ENCODE results near the gene CCDC68. TPM values are rescaled to one million over a fixed set of nuclear protein-coding genes. Genes with fewer than 3 reads are reported as not detected.

CCDC68 gene
- total and polyA plus RNA-seq, 4 donors = 3.3 to 38.6 (median 9.1) TPM

GRCh38 chr18:54928236-54928635 lies 31.0 kb downstream of the CCDC68 start:
- no peak for DNase-seq (ENCODE audit: low read depth in 4 of 6, low spot score in 6 of 6)
- H3K27ac ChIP-seq (ENCODE audit: low read depth, low read length) = no peak overlapping the region
- no peaks in the 10 kb centered on the region for H3K9me3 ChIP-seq (ENCODE audit: control insufficient read depth, insufficient read depth, low read length)
- H3K36me3 ChIP-seq (ENCODE audit: control insufficient read depth, insufficient read depth, low read length) = no peaks in the 10 kb centered on the region
- no peak overlapping the region for H3K4me3 ChIP-seq (ENCODE audit: low read depth, low read length)
- no CpG with 5 or more reads among the region's 2 CpGs for WGBS (ENCODE audit: insufficient coverage)
- H3K27me3 ChIP-seq (ENCODE audit: control insufficient read depth, insufficient read depth, low read length) = no peaks in the 10 kb centered on the region
- no peaks in the 10 kb centered on the region for H3K4me1 ChIP-seq (ENCODE audit: control insufficient read depth, insufficient read depth, low read length)

GRCh38 chr18:54926593-54927325 lies 32.5 kb downstream of the CCDC68 start:
- Histone ChIP-seq H3K4me3 (ENCODE audit: low read depth, low read length) (no peak overlapping the region), H3K27me3 (ENCODE audit: control insufficient read depth, insufficient read depth, low read length) (no peaks in the 10 kb centered on the region), H3K4me1 (ENCODE audit: control insufficient read depth, insufficient read depth, low read length) (no peaks in the 10 kb centered on the region), H3K9me3 (ENCODE audit: control insufficient read depth, insufficient read depth, low read length) (no peaks in the 10 kb centered on the region), H3K27ac (ENCODE audit: low read depth, low read length) (no peak overlapping the region), H3K36me3 (ENCODE audit: control insufficient read depth, insufficient read depth, low read length) (no peaks in the 10 kb centered on the region)
- WGBS (ENCODE audit: insufficient coverage) = 83% methylated on average over 1 of the region's 3 CpGs
- DNase-seq (ENCODE audit: low read depth in 4 of 6, low spot score in 6 of 6) = no peak

- Histone ChIP-seq H3K9me3 (ENCODE audit: control insufficient read depth, insufficient read depth, low read length) (no peaks in the 10 kb centered on the region), H3K4me3 (ENCODE audit: low read depth, low read length) (no peak overlapping the region), H3K27me3 (ENCODE audit: control insufficient read depth, insufficient read depth, low read length) (no peaks in the 10 kb centered on the region), H3K27ac (ENCODE audit: low read depth, low read length) (no peak overlapping the region), H3K36me3 (ENCODE audit: control insufficient read depth, insufficient read depth, low read length) (no peaks in the 10 kb centered on the region), H3K4me1 (ENCODE audit: control insufficient read depth, insufficient read depth, low read length) (no peaks in the 10 kb centered on the region)
- no peak for DNase-seq (ENCODE audit: low read depth in 4 of 6, low spot score in 6 of 6)
- no CpG with 5 or more reads among the region's 1 CpG for WGBS (ENCODE audit: insufficient coverage)
These were observed 34.3 kb downstream of the CCDC68 start for GRCh38 chr18:54924948-54925347.

- no peaks in the 10 kb centered on the region for H3K4me1 ChIP-seq (ENCODE audit: control insufficient read depth, insufficient read depth, low read length)
- H3K27ac ChIP-seq (ENCODE audit: low read depth, low read length) = no peak overlapping the region
- WGBS (ENCODE audit: insufficient coverage) = 100% methylated on average over 1 of the region's 4 CpGs
These were observed 35.8 kb downstream of the CCDC68 start for GRCh38 chr18:54923339-54923956.

GRCh38 chr18:54919412-54919811 lies 39.8 kb downstream of the CCDC68 start:
- 100% methylated on average over 1 of the region's 6 CpGs for WGBS (ENCODE audit: insufficient coverage)
- Histone ChIP-seq H3K27ac (ENCODE audit: low read depth, low read length) (no peak overlapping the region), H3K36me3 (ENCODE audit: control insufficient read depth, insufficient read depth, low read length) (no peaks in the 10 kb centered on the region), H3K27me3 (ENCODE audit: control insufficient read depth, insufficient read depth, low read length) (no peaks in the 10 kb centered on the region), H3K4me3 (ENCODE audit: low read depth, low read length) (no peak overlapping the region), H3K4me1 (ENCODE audit: control insufficient read depth, insufficient read depth, low read length) (no peaks in the 10 kb centered on the region), H3K9me3 (ENCODE audit: control insufficient read depth, insufficient read depth, low read length) (no peaks in the 10 kb centered on the region)
- DNase-seq (ENCODE audit: low read depth in 4 of 6, low spot score in 6 of 6) = no peak

More at GRCh38 chr18:54923339-54923956, 35.8 kb downstream of the CCDC68 start:
- DNase-seq (ENCODE audit: low read depth in 4 of 6, low spot score in 6 of 6) = no peak
- Histone ChIP-seq H3K4me3 (ENCODE audit: low read depth, low read length) (no peak overlapping the region), H3K36me3 (ENCODE audit: control insufficient read depth, insufficient read depth, low read length) (no peaks in the 10 kb centered on the region), H3K27me3 (ENCODE audit: control insufficient read depth, insufficient read depth, low read length) (no peaks in the 10 kb centered on the region), H3K9me3 (ENCODE audit: control insufficient read depth, insufficient read depth, low read length) (no peaks in the 10 kb centered on the region)

DNA sequence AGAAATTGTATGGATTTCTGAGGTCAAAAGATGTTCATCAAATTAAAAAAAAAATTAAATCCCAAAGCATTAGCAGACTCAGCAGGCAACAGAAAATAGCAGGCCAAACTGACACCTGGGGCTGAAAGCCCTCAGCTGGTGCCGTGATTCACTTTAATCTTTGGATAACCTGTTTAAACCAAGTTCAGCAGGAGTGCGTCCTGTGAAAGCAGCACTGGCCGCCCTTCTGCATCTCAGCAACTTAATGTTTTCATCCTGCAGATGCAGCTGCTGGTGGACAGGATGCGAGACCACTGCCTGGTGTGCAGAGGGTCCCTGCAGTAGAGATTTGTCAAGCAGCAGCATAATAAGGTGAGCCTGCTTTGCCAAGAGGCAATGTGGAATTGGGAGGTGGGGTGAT lies 41.2 kb downstream of the CCDC68 start:
- Histone ChIP-seq H3K4me1 (ENCODE audit: control insufficient read depth, insufficient read depth, low read length) (no peaks in the 10 kb centered on the region), H3K27ac (ENCODE audit: low read depth, low read length) (no peak overlapping the region), H3K27me3 (ENCODE audit: control insufficient read depth, insufficient read depth, low read length) (no peaks in the 10 kb centered on the region), H3K4me3 (ENCODE audit: low read depth, low read length) (no peak overlapping the region), H3K36me3 (ENCODE audit: control insufficient read depth, insufficient read depth, low read length) (no peaks in the 10 kb centered on the region), H3K9me3 (ENCODE audit: control insufficient read depth, insufficient read depth, low read length) (no peaks in the 10 kb centered on the region)
- WGBS (ENCODE audit: insufficient coverage) = 70% methylated on average over 4 of the region's 4 CpGs
- peak in 2 of 6 donors; percentile 7 to 25 for DNase-seq (ENCODE audit: low read depth in 4 of 6, low spot score in 6 of 6)

DNA sequence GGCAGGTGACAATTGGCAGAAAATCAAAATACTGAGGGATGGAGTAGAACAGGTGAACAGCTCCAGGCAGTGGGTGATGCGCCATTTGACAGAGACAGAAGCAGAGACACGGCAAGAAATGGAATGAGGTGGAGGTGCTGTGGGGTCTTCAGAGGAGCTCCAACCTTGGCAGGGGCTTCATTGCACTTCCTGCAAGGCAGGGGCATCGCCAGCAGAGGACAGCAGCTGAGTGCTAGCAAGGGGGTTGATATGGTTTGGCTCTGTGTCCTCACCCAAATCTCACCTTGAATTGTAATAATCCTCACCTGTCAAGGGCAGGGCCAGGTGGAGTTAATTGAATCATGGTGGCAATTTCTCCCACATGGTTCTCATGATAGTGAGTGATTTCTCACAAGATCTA lies 42.8 kb downstream of the CCDC68 start:
- 97% methylated on average over 2 of the region's 3 CpGs for WGBS (ENCODE audit: insufficient coverage)
- Histone ChIP-seq H3K27me3 (ENCODE audit: control insufficient read depth, insufficient read depth, low read length) (no peaks in the 10 kb centered on the region), H3K4me3 (ENCODE audit: low read depth, low read length) (no peak overlapping the region), H3K36me3 (ENCODE audit: control insufficient read depth, insufficient read depth, low read length) (no peaks in the 10 kb centered on the region), H3K9me3 (ENCODE audit: control insufficient read depth, insufficient read depth, low read length) (no peaks in the 10 kb centered on the region), H3K4me1 (ENCODE audit: control insufficient read depth, insufficient read depth, low read length) (no peaks in the 10 kb centered on the region), H3K27ac (ENCODE audit: low read depth, low read length) (no peak overlapping the region)
- DNase-seq (ENCODE audit: low read depth in 4 of 6, low spot score in 6 of 6) = no peak

DNA sequence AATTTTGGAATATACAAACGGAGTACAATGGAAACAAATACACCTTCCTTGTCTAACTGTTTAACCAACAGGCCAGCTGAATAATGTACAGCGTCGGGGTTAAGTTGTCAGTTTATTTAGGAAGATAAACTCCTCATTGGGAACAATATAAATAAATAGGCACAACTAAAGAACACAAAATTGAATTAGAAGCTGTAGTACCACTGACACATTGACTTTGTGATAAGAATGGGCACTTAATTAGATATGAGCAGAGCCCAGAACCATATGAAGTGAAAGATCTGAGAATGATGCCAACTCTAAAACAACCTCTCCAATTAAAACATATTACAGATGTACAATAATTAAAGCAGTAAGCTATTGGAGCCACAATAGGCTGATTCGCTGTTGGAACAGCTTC lies 44.4 kb downstream of the CCDC68 start:
- Histone ChIP-seq H3K4me3 (ENCODE audit: low read depth, low read length) (no peak overlapping the region), H3K9me3 (ENCODE audit: control insufficient read depth, insufficient read depth, low read length) (no peaks in the 10 kb centered on the region), H3K27me3 (ENCODE audit: control insufficient read depth, insufficient read depth, low read length) (no peaks in the 10 kb centered on the region), H3K4me1 (ENCODE audit: control insufficient read depth, insufficient read depth, low read length) (no peaks in the 10 kb centered on the region), H3K27ac (ENCODE audit: low read depth, low read length) (no peak overlapping the region), H3K36me3 (ENCODE audit: control insufficient read depth, insufficient read depth, low read length) (no peaks in the 10 kb centered on the region)
- no peak for DNase-seq (ENCODE audit: low read depth in 4 of 6, low spot score in 6 of 6)
- WGBS (ENCODE audit: insufficient coverage) = no CpG with 5 or more reads among the region's 4 CpGs

- DNase-seq (ENCODE audit: low read depth in 4 of 6, low spot score in 6 of 6) = no peak
- WGBS (ENCODE audit: insufficient coverage) = no CpG with 5 or more reads among the region's 2 CpGs
- no peaks in the 10 kb centered on the region for H3K27me3 ChIP-seq (ENCODE audit: control insufficient read depth, insufficient read depth, low read length)
- no peak overlapping the region for H3K27ac ChIP-seq (ENCODE audit: low read depth, low read length)
- H3K9me3 ChIP-seq (ENCODE audit: control insufficient read depth, insufficient read depth, low read length) = no peaks in the 10 kb centered on the region
- H3K4me3 ChIP-seq (ENCODE audit: low read depth, low read length) = no peak overlapping the region
- H3K36me3 ChIP-seq (ENCODE audit: control insufficient read depth, insufficient read depth, low read length) = no peaks in the 10 kb centered on the region
- H3K4me1 ChIP-seq (ENCODE audit: control insufficient read depth, insufficient read depth, low read length) = no peaks in the 10 kb centered on the region
These were observed 47.7 kb downstream of the CCDC68 start for GRCh38 chr18:54911551-54911950.
